Measurements from ENCODE around the gene PMAIP1. TPM values are rescaled to one million over a fixed set of nuclear protein-coding genes. Genes with fewer than 3 reads are reported as not detected.

The PMAIP1 gene
- total and polyA plus RNA-seq, 5 donors = 0.18 to 0.24 (median 0.22) TPM; not detected in 2

GRCh38 chr18:59916746-59917145, 16.9 kb downstream of the PMAIP1 start:
- Histone ChIP-seq H3K27me3 (ENCODE audit: control insufficient read depth, insufficient read depth) (no peaks in the 10 kb centered on the region), H3K4me1 (ENCODE audit: control insufficient read depth, insufficient read depth, low read length) (no peaks in the 10 kb centered on the region), H3K9me3 (ENCODE audit: control insufficient read depth, low read length) (no peaks in the 10 kb centered on the region), H3K4me3 (ENCODE audit: low read length) (no peak overlapping the region), H3K27ac (ENCODE audit: low read length) (no peak overlapping the region)
- 80% methylated on average over 3 of the region's 3 CpGs for WGBS
- DNase-seq = no peak
- intact Hi-C loops (cut with DNase I) = no loop called here
- ATAC-seq = no peak

DNA sequence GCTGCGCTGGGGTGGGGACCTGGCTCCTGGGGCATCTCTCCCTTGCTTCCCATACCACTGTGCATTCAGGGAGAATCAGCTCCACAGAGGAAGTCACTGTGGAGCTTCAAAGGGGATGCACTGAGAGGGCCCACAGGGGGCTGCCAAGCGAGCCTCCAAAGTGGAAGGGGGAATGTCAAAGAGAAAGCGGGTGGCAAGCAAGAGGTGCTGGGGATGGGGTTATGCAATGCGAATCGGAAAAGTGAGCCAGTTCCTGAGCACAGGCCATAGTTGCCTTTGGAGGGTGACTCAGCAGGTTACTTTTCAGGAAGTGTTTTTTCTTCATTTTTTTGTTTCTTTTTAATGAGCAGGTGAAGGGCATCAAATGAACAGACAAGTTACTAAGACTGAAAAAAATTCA, 17.6 kb downstream of the PMAIP1 start:
- no peaks in the 10 kb centered on the region for H3K27me3 ChIP-seq (ENCODE audit: control insufficient read depth, insufficient read depth)
- no peaks in the 10 kb centered on the region for H3K4me1 ChIP-seq (ENCODE audit: control insufficient read depth, insufficient read depth, low read length)
- H3K9me3 ChIP-seq (ENCODE audit: control insufficient read depth, low read length) = no peaks in the 10 kb centered on the region
- intact Hi-C loops (cut with DNase I) = no loop called here
- WGBS = 79% methylated on average over 5 of the region's 5 CpGs
- ATAC-seq = peak in 1 of 2 donors; percentile 40
- no peak overlapping the region for H3K4me3 ChIP-seq (ENCODE audit: low read length)
- no peak overlapping the region for H3K27ac ChIP-seq (ENCODE audit: low read length)
- DNase-seq = no peak

DNA sequence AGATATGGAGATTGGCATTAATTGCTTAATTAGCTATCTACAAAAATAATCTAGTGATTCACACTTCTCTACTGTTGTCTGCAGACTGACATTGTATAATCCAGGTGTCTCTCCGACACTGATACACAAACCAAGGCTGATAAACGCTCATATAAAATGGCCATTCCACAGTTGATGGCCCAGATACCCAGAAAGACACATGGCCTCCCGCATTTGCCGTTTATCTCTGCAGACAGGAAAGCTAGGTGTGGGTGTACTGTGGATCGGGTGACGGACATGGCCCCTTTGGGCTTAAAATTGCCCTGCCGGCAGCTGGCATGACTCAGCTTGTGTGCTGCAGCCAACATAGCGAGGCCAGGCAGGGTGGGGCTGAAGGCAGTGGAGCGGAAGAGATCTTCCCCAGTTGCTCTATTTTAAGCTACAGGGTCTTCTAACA, 18.5 kb downstream of the PMAIP1 start:
- H3K9me3 ChIP-seq (ENCODE audit: control insufficient read depth, low read length) = no peaks in the 10 kb centered on the region
- DNase-seq (peak; percentile 36 to 71 (median 68)), ATAC-seq (peak; percentile 71 to 72)
- intact Hi-C loops (cut with DNase I) = no loop called here
- H3K27me3 ChIP-seq (ENCODE audit: control insufficient read depth, insufficient read depth) = no peaks in the 10 kb centered on the region
- no peak overlapping the region for H3K4me3 ChIP-seq (ENCODE audit: low read length)
- H3K27ac ChIP-seq (ENCODE audit: low read length) = no peak overlapping the region
- 22% methylated on average over 9 of the region's 9 CpGs for WGBS
- H3K4me1 ChIP-seq (ENCODE audit: control insufficient read depth, insufficient read depth, low read length) = no peaks in the 10 kb centered on the region

DNA sequence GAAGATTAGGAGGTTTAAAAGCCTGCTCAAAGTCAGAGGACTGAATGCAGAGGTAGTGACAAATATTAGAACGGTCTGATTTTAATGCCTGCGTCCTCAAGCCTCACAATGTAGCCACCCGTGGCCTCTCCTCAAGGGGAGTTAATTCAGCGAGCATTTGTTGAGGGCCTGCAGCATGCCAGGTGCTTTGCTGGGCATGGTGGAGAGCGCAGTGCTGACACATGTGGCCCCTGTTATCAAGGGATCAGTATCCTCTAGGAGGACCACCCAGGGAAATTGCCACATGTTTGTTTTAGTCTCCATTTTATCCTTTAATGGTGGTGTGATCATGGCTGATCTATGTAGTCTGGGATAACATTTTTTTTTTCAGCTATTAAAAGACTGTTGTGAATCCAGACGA, 19.2 kb downstream of the PMAIP1 start:
- WGBS = 87% methylated on average over 6 of the region's 6 CpGs
- ATAC-seq (no peak), DNase-seq (no peak)
- Histone ChIP-seq H3K27me3 (ENCODE audit: control insufficient read depth, insufficient read depth) (no peaks in the 10 kb centered on the region), H3K4me1 (ENCODE audit: control insufficient read depth, insufficient read depth, low read length) (no peaks in the 10 kb centered on the region), H3K27ac (ENCODE audit: low read length) (no peak overlapping the region), H3K9me3 (ENCODE audit: control insufficient read depth, low read length) (no peaks in the 10 kb centered on the region), H3K4me3 (ENCODE audit: low read length) (no peak overlapping the region)
- intact Hi-C loops (cut with DNase I) = no loop called here

DNA sequence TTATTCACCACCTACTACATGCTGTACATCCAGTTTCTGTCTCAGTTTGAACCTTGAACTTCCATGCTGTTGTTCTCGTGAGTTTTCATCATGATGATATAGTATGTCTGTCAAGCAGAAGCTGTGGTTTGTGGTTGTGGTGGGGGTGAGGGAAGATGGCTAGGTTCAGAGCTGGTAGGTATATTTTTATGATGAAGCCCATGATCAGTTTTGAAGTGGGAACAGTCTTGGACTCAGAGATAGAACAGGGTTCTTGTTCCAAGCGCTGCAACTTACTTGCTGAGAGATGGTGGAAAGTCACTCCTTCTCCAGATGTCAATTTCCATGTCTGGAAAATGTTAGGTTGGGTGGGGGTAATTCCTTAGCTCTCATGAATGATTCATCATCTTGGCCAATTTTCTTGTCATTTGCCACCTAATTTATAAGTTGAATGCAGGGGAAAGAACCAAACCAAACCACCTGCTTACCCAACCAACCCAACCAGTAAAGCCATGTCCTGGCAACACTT, 21.6 kb downstream of the PMAIP1 start:
- DNase-seq = no peak
- WGBS = 83% methylated on average over 2 of the region's 2 CpGs
- H3K27ac ChIP-seq (ENCODE audit: low read length) = no peak overlapping the region
- H3K9me3 ChIP-seq (ENCODE audit: control insufficient read depth, low read length) = no peaks in the 10 kb centered on the region
- intact Hi-C loops (cut with DNase I) = no loop called here
- no peaks in the 10 kb centered on the region for H3K27me3 ChIP-seq (ENCODE audit: control insufficient read depth, insufficient read depth)
- ATAC-seq = no peak
- H3K4me1 ChIP-seq (ENCODE audit: control insufficient read depth, insufficient read depth, low read length) = no peaks in the 10 kb centered on the region
- no peak overlapping the region for H3K4me3 ChIP-seq (ENCODE audit: low read length)

DNA sequence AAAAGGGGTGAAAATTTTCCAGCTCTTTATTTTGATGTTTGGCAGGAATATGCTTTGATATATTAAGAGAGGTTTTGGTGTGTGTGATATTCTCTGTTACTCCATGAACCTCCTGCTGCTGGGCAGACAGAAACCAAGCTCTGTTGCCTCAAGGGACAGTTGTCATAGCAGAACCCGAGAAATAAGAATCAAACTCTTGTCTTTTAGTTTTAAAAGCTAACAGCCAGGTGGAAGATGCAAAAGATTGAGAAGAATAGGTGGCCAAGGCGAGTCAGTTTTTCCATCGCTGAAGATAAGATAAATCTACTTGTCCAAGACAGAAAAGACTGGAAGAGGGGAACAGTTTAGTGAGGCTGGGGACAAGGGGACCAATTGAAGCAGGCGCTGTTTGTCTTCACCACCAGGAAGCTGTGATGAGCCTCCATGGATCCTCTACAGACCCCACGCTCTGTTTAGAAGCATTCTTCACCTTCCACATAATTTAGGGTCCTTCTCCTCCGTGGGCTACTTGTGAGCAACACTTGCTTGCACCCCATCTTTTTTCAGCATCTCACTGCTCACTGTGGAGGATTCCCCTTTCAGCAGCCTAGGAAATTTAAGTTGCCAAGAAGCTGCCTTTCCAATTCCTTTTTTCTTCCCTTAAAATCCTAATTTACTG, 23.9 kb downstream of the PMAIP1 start:
- H3K4me1 ChIP-seq (ENCODE audit: control insufficient read depth, insufficient read depth, low read length) = no peaks in the 10 kb centered on the region

DNA sequence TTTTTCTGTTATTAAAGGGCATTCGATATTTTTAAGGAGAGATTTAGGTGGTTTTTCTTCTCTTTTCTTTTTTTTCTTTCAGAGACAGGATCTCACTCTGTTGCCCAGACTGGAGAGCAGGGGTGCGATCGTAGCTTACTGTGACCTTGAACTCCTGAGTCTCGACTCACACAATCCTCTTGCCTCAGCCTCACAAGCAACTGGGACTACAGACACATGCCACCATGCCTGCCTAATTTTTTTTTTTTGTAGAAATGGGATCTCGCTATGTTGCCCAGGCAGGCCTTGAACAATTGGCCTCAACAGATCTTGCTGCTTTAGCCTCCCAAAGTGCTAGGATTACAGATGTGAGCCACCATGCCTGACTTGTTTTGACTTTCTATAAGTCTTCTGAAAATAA, 26.3 kb downstream of the PMAIP1 start:
- no peaks in the 10 kb centered on the region for H3K27me3 ChIP-seq (ENCODE audit: control insufficient read depth, insufficient read depth)
- no peaks in the 10 kb centered on the region for H3K9me3 ChIP-seq (ENCODE audit: control insufficient read depth, low read length)
- DNase-seq (no peak), ATAC-seq (no peak)
- no peak overlapping the region for H3K27ac ChIP-seq (ENCODE audit: low read length)
- H3K4me3 ChIP-seq (ENCODE audit: low read length) = no peak overlapping the region
- WGBS = 97% methylated on average over 5 of the region's 5 CpGs
- no peaks in the 10 kb centered on the region for H3K4me1 ChIP-seq (ENCODE audit: control insufficient read depth, insufficient read depth, low read length)
- intact Hi-C loops (cut with DNase I) = no loop called here

More for the DNA sequence above, 23.9 kb downstream of the PMAIP1 start:
- DNase-seq (no peak), ATAC-seq (no peak)
- H3K9me3 ChIP-seq (ENCODE audit: control insufficient read depth, low read length) = no peaks in the 10 kb centered on the region
- H3K27ac ChIP-seq (ENCODE audit: low read length) = no peak overlapping the region
- intact Hi-C loops (cut with DNase I) = no loop called here
- no peak overlapping the region for H3K4me3 ChIP-seq (ENCODE audit: low read length)
- H3K27me3 ChIP-seq (ENCODE audit: control insufficient read depth, insufficient read depth) = no peaks in the 10 kb centered on the region
- 77% methylated on average over 6 of the region's 6 CpGs for WGBS

GRCh38 chr18:59927246-59927825, 27.5 kb downstream of the PMAIP1 start:
- Histone ChIP-seq H3K4me3 (ENCODE audit: low read length) (no peak overlapping the region), H3K9me3 (ENCODE audit: control insufficient read depth, low read length) (no peaks in the 10 kb centered on the region), H3K27me3 (ENCODE audit: control insufficient read depth, insufficient read depth) (no peaks in the 10 kb centered on the region), H3K27ac (ENCODE audit: low read length) (no peak overlapping the region), H3K4me1 (ENCODE audit: control insufficient read depth, insufficient read depth, low read length) (no peaks in the 10 kb centered on the region)
- DNase-seq (no peak), ATAC-seq (no peak)
- intact Hi-C loops (cut with DNase I) = no loop called here
- 32% methylated on average over 5 of the region's 5 CpGs for WGBS

DNA sequence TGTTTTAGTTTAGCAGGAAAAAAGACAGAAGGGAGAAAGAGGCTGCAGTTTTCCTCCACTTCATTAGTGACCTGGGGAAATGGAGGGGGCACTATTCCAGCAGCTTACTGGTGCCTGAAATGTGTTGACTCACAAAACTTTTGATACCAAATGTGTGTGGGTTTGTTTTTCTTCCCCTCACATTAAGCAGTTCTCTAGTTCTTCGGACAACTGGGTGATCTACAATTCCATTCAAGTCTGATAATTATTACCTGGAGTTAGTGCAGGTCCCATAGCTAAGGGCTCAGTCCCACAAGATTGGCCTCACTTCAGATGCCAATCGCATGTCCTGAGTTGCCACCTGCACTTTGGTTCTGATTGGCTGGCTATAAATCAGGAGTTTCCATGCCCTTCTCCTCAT, 28.4 kb downstream of the PMAIP1 start:
- no peak for DNase-seq
- no peak for ATAC-seq
- no peaks in the 10 kb centered on the region for H3K9me3 ChIP-seq (ENCODE audit: control insufficient read depth, low read length)
- WGBS = 96% methylated on average over 2 of the region's 2 CpGs
- H3K4me1 ChIP-seq (ENCODE audit: control insufficient read depth, insufficient read depth, low read length) = no peaks in the 10 kb centered on the region
- no peaks in the 10 kb centered on the region for H3K27me3 ChIP-seq (ENCODE audit: control insufficient read depth, insufficient read depth)
- H3K27ac ChIP-seq (ENCODE audit: low read length) = no peak overlapping the region
- no peak overlapping the region for H3K4me3 ChIP-seq (ENCODE audit: low read length)
- intact Hi-C loops (cut with DNase I) = no loop called here

GRCh38 chr18:59929621-59930295, 30.0 kb downstream of the PMAIP1 start:
- Histone ChIP-seq H3K4me3 (ENCODE audit: low read length) (no peak overlapping the region), H3K27ac (ENCODE audit: low read length) (no peak overlapping the region), H3K4me1 (ENCODE audit: control insufficient read depth, insufficient read depth, low read length) (no peaks in the 10 kb centered on the region), H3K27me3 (ENCODE audit: control insufficient read depth, insufficient read depth) (no peaks in the 10 kb centered on the region), H3K9me3 (ENCODE audit: control insufficient read depth, low read length) (no peaks in the 10 kb centered on the region)
- WGBS = 84% methylated on average over 7 of the region's 7 CpGs
- DNase-seq (no peak), ATAC-seq (no peak)
- intact Hi-C loops (cut with DNase I) = no loop called here

- H3K4me1 ChIP-seq (ENCODE audit: control insufficient read depth, insufficient read depth, low read length) = no peaks in the 10 kb centered on the region
- H3K27ac ChIP-seq (ENCODE audit: low read length) = no peak overlapping the region
- ATAC-seq (no peak), DNase-seq (no peak)
- H3K9me3 ChIP-seq (ENCODE audit: control insufficient read depth, low read length) = no peaks in the 10 kb centered on the region
- H3K27me3 ChIP-seq (ENCODE audit: control insufficient read depth, insufficient read depth) = no peaks in the 10 kb centered on the region
- no peak overlapping the region for H3K4me3 ChIP-seq (ENCODE audit: low read length)
- intact Hi-C loops (cut with DNase I) = no loop called here
- 77% methylated on average over 11 of the region's 11 CpGs for WGBS
These were observed 32.6 kb downstream of the PMAIP1 start for GRCh38 chr18:59932401-59932800.

All from right cardiac atrium (tissue), 5 donors.